ENCODE results near the gene CCDC9. TPM values are rescaled to one million over a fixed set of nuclear protein-coding genes. Genes with fewer than 3 reads are reported as not detected.

The CCDC9 gene
- total and polyA plus RNA-seq, 2 of the 8 experiments (the other 6 are each of a cell fraction or from before 2014, with no cell fraction given): 3.7 to 29.8 TPM

GRCh38 chr19:47315125-47315821, 58.9 kb downstream of the CCDC9 start:
- no peak overlapping the region for H3K23ac ChIP-seq (ENCODE audit: insufficient read length)
- FAIRE-seq (no peak), DNase-seq (ENCODE audit: low read depth in 1 of 2, low spot score in 2 of 2) (no peak)
- 69% methylated on average over 12 of the region's 12 CpGs; no CpG with 5 or more reads in 1 of the 2 experiments for WGBS, 2 experiments (ENCODE audit: extremely low coverage in 1 of 2, insufficient coverage in 1 of 2, insufficient read length in 1 of 2, insufficient replicate concordance in 2 of 2, low coverage in 1 of 2, low lambda C conversion rate in 2 of 2, missing lambda C conversion rate in 1 of 2)
- ChIA-PET POLR2A (ENCODE audit: partially characterized antibody) (no interaction called here), CTCF (ENCODE audit: partially characterized antibody) (interaction anchor here (0.6 to 2.1 kb wide), 10 partner anchors 10 to 235 kb away, joined by 3 to 7 read pairs (median 3); no protein-coding TSS in a partner anchor)
- no peak overlapping the region for H3K4me3 ChIP-seq (ENCODE audit: extremely low read depth in 1 of 4, insufficient read depth in 2 of 4, low read depth in 3 of 4, low read length in 4 of 4)
- no peak overlapping the region for H2BK12ac ChIP-seq (ENCODE audit: low read depth, low read length)
- no peaks in the 10 kb centered on the region for H3K79me1 ChIP-seq (ENCODE audit: low read depth, low read length)
- no peak overlapping the region for H4K91ac ChIP-seq (replicated peaks; ENCODE audit: insufficient read length, low read length)
- no peak overlapping the region for H3K14ac ChIP-seq (ENCODE audit: insufficient read length)
- H2BK5ac ChIP-seq (ENCODE audit: low read depth, low read length): no peak overlapping the region
- H2BK15ac ChIP-seq (ENCODE audit: low read length): no peak overlapping the region
- no peaks in the 10 kb centered on the region for H3K79me2 ChIP-seq (ENCODE audit: control insufficient read depth in 1 of 2, insufficient read depth in 2 of 2, low read length in 2 of 2)
- no peaks in the 10 kb centered on the region for H4K20me1 ChIP-seq (replicated peaks in 1 of 2; ENCODE audit: control insufficient read depth in 1 of 2, insufficient read depth in 2 of 2, low read length in 2 of 2)
- H2AFZ ChIP-seq (ENCODE audit: low read length): 0 out of 2 replicates have a peak overlapping the region, but pooled peaks have one; percentile 3
- H3K27me3 ChIP-seq (replicated peaks in 1 of 4; ENCODE audit: control insufficient read depth in 3 of 4, extremely low read depth in 1 of 4, insufficient read depth in 3 of 4, low read length in 3 of 4): no peaks in the 10 kb centered on the region
- H3K4ac ChIP-seq (replicated peaks; ENCODE audit: insufficient read length, low read depth, low read length): no peak overlapping the region
- no peak overlapping the region for H3K56ac ChIP-seq (replicated peaks; ENCODE audit: insufficient read length, low read depth, low read length)
- H3K27ac ChIP-seq (ENCODE audit: low read depth, low read length): no peak overlapping the region
- H3K4me1 ChIP-seq (replicated peaks in 1 of 4; ENCODE audit: control insufficient read depth in 3 of 4, insufficient read depth in 4 of 4, low read length in 3 of 4): no peaks in the 10 kb centered on the region
- no peak overlapping the region; the same call in 1 of the 2 replicates for H3K18ac ChIP-seq (ENCODE audit: extremely low read depth, low read length)
- TF ChIP-seq BCL11A (IDR thresholded peaks at IDR 0.05; ENCODE audit: low read depth in 2 of 2, low read length in 2 of 2): no peak
- TF ChIP-seq BRCA1 (IDR thresholded peaks at IDR 0.05; ENCODE audit: low read depth, low read length): no peak
- TF ChIP-seq CEBPB (IDR thresholded peaks at IDR 0.05; ENCODE audit: low read depth, low read length): peak; percentile 54; the same call in 1 of the 2 replicates
- 0 out of 2 replicates have a peak, but pooled peaks have one; percentile 20 for TF ChIP-seq CREB1 (IDR thresholded peaks at IDR 0.05)
- no peak for TF ChIP-seq RBBP5 (IDR thresholded peaks at IDR 0.05; ENCODE audit: borderline replicate concordance, low read depth, low read length)
- no peak overlapping the region for H3K4me2 ChIP-seq (ENCODE audit: insufficient read depth in 1 of 2, low read depth in 2 of 2, low read length in 2 of 2)
- no peaks in the 10 kb centered on the region for H3K36me3 ChIP-seq (ENCODE audit: control insufficient read depth in 2 of 4, insufficient read depth in 4 of 4, low read length in 3 of 4)
- no peak overlapping the region for H4K8ac ChIP-seq (ENCODE audit: extremely low read depth, insufficient read depth, low read length)
- no peak overlapping the region for H3K9ac ChIP-seq (replicated peaks in 1 of 4; ENCODE audit: extremely low read depth in 1 of 4, low read depth in 3 of 4, low read length in 3 of 4)
- no peaks in the 10 kb centered on the region; the same call in 1 of the 2 replicates for H3K23me2 ChIP-seq (ENCODE audit: low read depth, low read length)
- no peak overlapping the region for H4K5ac ChIP-seq (ENCODE audit: insufficient read length, low read depth, low read length)
- H2BK20ac ChIP-seq (ENCODE audit: low read length): no peak overlapping the region
- H2AK5ac ChIP-seq (ENCODE audit: low read depth, low read length): no peak overlapping the region
- no peak overlapping the region for H2BK120ac ChIP-seq (replicated peaks; ENCODE audit: low read depth, low read length)
- no peaks in the 10 kb centered on the region for H3K9me3 ChIP-seq (ENCODE audit: insufficient read depth in 2 of 2, low read depth in 1 of 2, low read length in 1 of 2)

Measured in H1 (cell line).